Measurements from ENCODE around the gene TTC7B.

TTC7B gene

GRCh38 chr14:90740946-90741681, 75.1 kb downstream of the TTC7B start:
- no peak overlapping the region for H3K4me3 ChIP-seq (ENCODE audit: low read depth, low read length)
- TF ChIP-seq, protein P1, sequence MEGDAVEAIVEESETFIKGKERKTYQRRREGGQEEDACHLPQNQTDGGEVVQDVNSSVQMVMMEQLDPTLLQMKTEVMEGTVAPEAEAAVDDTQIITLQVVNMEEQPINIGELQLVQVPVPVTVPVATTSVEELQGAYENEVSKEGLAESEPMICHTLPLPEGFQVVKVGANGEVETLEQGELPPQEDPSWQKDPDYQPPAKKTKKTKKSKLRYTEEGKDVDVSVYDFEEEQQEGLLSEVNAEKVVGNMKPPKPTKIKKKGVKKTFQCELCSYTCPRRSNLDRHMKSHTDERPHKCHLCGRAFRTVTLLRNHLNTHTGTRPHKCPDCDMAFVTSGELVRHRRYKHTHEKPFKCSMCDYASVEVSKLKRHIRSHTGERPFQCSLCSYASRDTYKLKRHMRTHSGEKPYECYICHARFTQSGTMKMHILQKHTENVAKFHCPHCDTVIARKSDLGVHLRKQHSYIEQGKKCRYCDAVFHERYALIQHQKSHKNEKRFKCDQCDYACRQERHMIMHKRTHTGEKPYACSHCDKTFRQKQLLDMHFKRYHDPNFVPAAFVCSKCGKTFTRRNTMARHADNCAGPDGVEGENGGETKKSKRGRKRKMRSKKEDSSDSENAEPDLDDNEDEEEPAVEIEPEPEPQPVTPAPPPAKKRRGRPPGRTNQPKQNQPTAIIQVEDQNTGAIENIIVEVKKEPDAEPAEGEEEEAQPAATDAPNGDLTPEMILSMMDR (IDR thresholded peaks at IDR 0.05; ENCODE audit: low read depth, low read length), result no peak

- TF ChIP-seq, protein P1 (IDR thresholded peaks at IDR 0.05; ENCODE audit: low read depth, low read length), result no peak
- no peak overlapping the region for H3K4me3 ChIP-seq (ENCODE audit: low read depth, low read length)
Observed at GRCh38 chr14:90740081-90740480, 76.1 kb downstream of the TTC7B start.

GRCh38 chr14:90739318-90740068, 76.7 kb downstream of the TTC7B start:
- H3K4me3 ChIP-seq (ENCODE audit: low read depth, low read length), result no peak overlapping the region
- TF ChIP-seq, protein P1 (IDR thresholded peaks at IDR 0.05; ENCODE audit: low read depth, low read length), result no peak

- TF ChIP-seq, protein P1 (IDR thresholded peaks at IDR 0.05; ENCODE audit: low read depth, low read length), result no peak
- H3K4me3 ChIP-seq (ENCODE audit: low read depth, low read length), result no peak overlapping the region
Observed at GRCh38 chr14:90733139-90733808, 83.0 kb downstream of the TTC7B start.

DNA sequence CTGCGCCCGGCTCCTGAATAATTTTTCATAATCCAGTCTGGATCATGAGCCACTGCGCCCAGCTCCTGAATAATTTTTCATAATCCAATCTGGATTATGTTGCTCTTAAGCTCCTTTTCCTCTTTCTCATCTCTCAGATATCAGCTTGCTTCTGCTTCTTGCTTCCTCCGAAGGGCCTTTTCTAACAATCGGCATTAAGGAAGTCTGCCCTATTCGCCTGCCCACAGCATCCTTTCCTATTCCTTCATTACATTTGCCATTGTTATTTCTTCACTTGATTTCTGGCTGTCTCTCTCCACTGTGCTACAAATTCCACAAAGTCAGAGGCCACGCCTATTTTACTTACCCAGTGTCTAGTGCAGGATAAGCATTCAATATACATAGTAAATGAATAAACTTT, 83.5 kb downstream of the TTC7B start:
- H3K4me3 ChIP-seq (ENCODE audit: low read depth, low read length), result no peak overlapping the region
- TF ChIP-seq, protein P1 (IDR thresholded peaks at IDR 0.05; ENCODE audit: low read depth, low read length), result no peak

GRCh38 chr14:90732139-90732538, 84.1 kb downstream of the TTC7B start:
- no peak overlapping the region for H3K4me3 ChIP-seq (ENCODE audit: low read depth, low read length)
- TF ChIP-seq, protein P1 (IDR thresholded peaks at IDR 0.05; ENCODE audit: low read depth, low read length), result no peak

Measured in WI38 (cell line).